Urinary bladder (tissue), 4 donors: ENCODE data around the gene NTNG1. TPM values are rescaled to one million over a fixed set of nuclear protein-coding genes. Genes with fewer than 3 reads are reported as not detected.

Experiments used
- DNase-seq: peaks from one replicate; pipeline ENCODE4 v3.0.0-alpha.2; 2015; ENCODE audit errors: extremely low spot score
- H3K27ac ChIP-seq: one replicate; pipeline ENCODE4 v1.5.1; 2013; ENCODE audit warnings: low read depth, mild to moderate bottlenecking, moderate library complexity
- H3K36me3 ChIP-seq: one replicate; pipeline ENCODE4 v1.6.1; 2013; ENCODE audit warnings: mild to moderate bottlenecking, moderate library complexity; ENCODE audit not compliant: insufficient read depth
- H3K4me1 ChIP-seq: one replicate; pipeline ENCODE4 v1.6.1; 2013; ENCODE audit warnings: mild to moderate bottlenecking, moderate library complexity; ENCODE audit not compliant: insufficient read depth
- H3K4me3 ChIP-seq: one replicate; pipeline ENCODE4 v1.5.1; 2013; ENCODE audit warnings: low read depth, low read length
- WGBS: extraction: QIAGEN DNeasy Blood & Tissue Kit; methylation state at CpG from one replicate; pipeline ENCODE4 v1.1.7; 2013; 5-methylcytosine and 5-hydroxymethylcytosine counted together
- polyA plus RNA-seq: library from polyadenylated mRNA; stranded (reverse); fragments of 200-250 nt; gene quantifications from one replicate; pipeline ENCODE4 v1.2.3, GENCODE V29; 2013
- total RNA-seq: library from RNA; depleted of rRNA; stranded (reverse); fragments of >200 nt; gene quantifications from one replicate; pipeline ENCODE4 v1.2.3, GENCODE V29; 2014
- donor health status: healthy with polysubstance abuse.
- donor health status: healthy.

Gene NTNG1
- total and polyA plus RNA-seq, 2 donors = 12.1 to 24.4 TPM

DNA sequence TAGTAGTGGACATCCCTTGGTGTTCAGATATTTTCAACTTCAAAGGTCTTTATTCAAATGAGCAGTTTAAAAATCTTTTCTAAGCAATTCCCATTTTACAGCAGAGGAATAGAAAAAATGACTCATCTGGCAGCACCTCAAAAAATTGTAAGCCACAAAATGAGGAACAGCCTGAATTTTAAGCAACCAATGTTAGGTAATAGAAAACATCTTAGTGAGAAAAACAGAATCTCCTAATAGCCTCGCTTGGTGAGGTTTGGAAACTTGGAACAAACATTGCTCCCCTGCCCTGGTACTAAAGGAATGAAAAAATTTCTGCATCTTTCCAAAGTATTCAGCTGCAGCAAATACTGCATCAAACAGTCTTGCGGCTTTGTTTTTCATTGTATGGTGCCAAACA is 264.4 kb downstream of the NTNG1 start:
- Histone ChIP-seq H3K4me3 (no peak overlapping the region), H3K36me3 (no peaks in the 10 kb centered on the region), H3K4me1 (peaks cover 2% of the 10 kb centered on the region), H3K27ac (no peak overlapping the region)
- WGBS = 67% methylated on average over 2 of the region's 2 CpGs
- no peak for DNase-seq

DNA sequence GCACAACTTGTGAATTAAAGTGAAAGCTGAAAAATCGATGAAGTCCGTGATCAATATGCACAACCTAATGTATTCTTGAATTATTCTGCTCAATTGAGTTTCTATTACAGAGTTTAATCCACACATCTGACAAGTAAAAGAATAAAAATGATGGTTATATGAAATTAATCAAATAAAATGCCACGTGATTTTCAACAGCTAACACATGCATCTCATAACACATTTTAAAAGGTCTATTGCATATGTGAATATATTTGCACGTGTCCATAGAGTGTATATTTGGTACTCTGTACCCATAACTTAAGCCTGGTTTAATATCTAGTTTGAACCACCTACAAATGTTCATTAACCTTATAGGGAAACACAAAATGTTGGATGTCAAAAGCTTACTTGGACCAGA is 266.2 kb downstream of the NTNG1 start:
- no peaks in the 10 kb centered on the region for H3K36me3 ChIP-seq
- H3K27ac ChIP-seq = no peak overlapping the region
- peaks cover 2% of the 10 kb centered on the region for H3K4me1 ChIP-seq
- WGBS = 96% methylated on average over 4 of the region's 4 CpGs
- H3K4me3 ChIP-seq = no peak overlapping the region
- DNase-seq = no peak

DNA sequence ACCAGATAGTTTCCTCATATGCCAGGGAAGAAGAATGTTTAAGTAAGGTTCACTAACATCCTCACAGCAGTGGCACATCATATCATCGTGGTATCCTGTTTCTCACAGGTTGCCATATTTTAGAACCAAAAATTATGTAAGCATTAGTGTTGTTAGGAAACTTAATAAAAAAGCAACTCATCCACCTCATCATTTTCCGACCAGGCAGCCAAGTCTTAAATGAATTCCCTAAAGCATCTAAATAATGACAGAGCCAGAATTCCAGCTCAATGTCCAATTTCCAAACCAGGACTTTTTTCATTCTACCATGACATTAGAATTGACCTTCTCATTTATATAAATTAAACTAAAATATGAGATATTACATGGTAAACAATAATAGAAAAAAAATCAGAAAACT is 272.7 kb downstream of the NTNG1 start:
- no peaks in the 10 kb centered on the region for H3K36me3 ChIP-seq
- H3K4me3 ChIP-seq = no peak overlapping the region
- H3K27ac ChIP-seq = no peak overlapping the region
- DNase-seq = no peak
- WGBS = 63% methylated on average over 2 of the region's 2 CpGs
- H3K4me1 ChIP-seq = no peaks in the 10 kb centered on the region

DNA sequence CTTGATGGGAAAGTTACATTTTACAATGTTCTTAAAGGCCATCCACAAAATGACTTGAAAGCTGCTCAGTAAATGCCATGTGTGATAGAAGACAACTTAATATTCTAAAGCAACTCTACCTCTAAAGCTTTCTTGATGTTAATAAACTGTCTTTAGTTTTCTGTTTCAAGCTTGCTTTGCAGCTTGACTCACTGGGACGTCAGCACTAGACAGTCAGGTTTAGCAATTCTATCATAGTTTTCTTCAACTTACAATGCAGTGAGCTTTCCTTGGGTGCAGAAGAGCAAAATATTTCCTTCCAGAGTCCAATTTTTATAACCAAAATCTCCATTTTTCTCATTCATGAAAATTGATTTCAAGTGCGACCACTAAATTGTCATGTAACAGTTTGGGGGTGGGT is 273.1 kb downstream of the NTNG1 start:
- WGBS = 86% methylated on average over 2 of the region's 2 CpGs
- Histone ChIP-seq H3K4me1 (no peaks in the 10 kb centered on the region), H3K27ac (no peak overlapping the region), H3K4me3 (no peak overlapping the region), H3K36me3 (no peaks in the 10 kb centered on the region)
- DNase-seq = no peak

DNA sequence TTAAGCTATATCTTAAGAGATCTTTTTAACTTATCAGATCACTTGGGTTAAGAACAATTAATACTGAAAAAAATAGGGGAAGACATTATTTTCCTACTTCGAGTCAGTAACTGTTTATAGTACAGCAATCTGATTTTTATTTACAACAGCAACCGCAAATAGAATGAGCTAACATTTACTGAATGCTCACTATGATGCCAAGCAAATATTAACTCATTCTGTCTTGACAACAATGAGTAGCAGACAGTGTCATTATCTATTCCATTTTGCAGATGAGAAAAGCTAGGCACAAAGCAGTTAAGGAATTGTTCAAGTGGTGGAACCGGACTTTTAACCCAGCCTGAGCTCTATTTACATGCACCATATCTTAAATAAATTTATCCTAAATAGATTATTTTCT is 273.7 kb downstream of the NTNG1 start:
- Histone ChIP-seq H3K4me1 (no peaks in the 10 kb centered on the region), H3K36me3 (no peaks in the 10 kb centered on the region), H3K4me3 (no peak overlapping the region), H3K27ac (no peak overlapping the region)
- DNase-seq = no peak
- 58% methylated on average over 3 of the region's 3 CpGs for WGBS

DNA sequence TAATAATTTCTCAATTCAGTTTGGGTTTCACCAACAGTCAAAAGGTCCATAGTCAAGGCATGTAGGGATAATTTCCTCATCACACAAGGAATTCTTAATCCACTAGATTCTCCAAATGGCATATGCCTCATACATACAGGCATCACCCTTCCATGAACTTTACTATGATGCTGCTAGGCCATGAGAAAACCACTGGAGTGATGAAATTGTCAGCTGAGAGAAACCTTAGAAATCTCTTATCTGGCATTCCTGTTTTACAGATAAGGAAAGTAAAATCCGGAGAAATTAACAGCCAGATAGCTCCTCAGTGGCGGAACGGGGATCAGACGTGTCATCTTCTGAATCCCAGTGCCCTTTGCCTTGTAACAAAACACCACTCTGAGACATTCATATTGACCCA is 274.4 kb downstream of the NTNG1 start:
- no peaks in the 10 kb centered on the region for H3K4me1 ChIP-seq
- no peaks in the 10 kb centered on the region for H3K36me3 ChIP-seq
- DNase-seq = no peak
- 85% methylated on average over 4 of the region's 4 CpGs for WGBS
- no peak overlapping the region for H3K4me3 ChIP-seq
- no peak overlapping the region for H3K27ac ChIP-seq

DNA sequence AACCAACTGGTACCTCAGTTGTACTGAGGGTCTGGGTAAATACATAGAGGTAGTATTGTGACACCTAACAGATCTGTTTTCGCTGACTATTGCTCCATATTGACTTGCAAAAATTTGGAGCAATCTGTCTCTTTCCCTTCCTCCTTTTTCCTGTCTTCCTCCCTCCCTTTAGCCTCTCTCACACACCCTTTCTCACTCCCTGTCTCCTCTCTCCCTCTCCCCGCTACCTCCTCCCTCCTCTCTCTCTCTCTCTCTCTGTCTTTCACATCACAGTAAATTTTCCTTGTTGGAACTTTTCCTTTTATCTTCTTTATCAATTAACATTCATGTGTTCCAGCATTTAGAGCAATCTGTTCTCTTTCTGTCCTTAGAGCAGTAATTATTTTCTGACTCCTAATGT is 278.2 kb downstream of the NTNG1 start:
- DNase-seq = no peak
- WGBS = 88% methylated on average over 2 of the region's 2 CpGs
- Histone ChIP-seq H3K4me3 (no peak overlapping the region), H3K27ac (no peak overlapping the region), H3K4me1 (no peaks in the 10 kb centered on the region), H3K36me3 (no peaks in the 10 kb centered on the region)

DNA sequence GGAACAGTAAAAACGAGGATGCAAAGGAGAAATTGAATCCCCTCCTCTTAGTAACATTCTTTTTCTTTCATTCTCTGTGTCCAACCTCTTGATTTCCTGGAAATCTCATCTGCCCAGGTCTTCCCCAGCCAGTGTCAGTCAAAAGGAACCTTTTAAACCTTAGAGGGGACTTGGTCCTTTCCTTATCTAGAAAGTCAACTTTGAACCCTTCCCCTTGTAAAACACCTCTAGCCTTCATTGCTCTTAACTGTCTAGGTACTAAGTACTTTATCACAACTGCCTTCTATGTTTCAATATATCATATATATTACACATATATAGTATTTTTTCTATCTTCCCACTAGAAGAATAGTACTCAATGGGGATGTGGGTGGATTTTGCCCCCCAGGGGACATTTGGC is 282.1 kb downstream of the NTNG1 start:
- WGBS = 84% methylated on average over 1 of the region's 1 CpG
- Histone ChIP-seq H3K4me1 (no peaks in the 10 kb centered on the region), H3K36me3 (no peaks in the 10 kb centered on the region), H3K27ac (no peak overlapping the region), H3K4me3 (no peak overlapping the region)
- no peak for DNase-seq

DNA sequence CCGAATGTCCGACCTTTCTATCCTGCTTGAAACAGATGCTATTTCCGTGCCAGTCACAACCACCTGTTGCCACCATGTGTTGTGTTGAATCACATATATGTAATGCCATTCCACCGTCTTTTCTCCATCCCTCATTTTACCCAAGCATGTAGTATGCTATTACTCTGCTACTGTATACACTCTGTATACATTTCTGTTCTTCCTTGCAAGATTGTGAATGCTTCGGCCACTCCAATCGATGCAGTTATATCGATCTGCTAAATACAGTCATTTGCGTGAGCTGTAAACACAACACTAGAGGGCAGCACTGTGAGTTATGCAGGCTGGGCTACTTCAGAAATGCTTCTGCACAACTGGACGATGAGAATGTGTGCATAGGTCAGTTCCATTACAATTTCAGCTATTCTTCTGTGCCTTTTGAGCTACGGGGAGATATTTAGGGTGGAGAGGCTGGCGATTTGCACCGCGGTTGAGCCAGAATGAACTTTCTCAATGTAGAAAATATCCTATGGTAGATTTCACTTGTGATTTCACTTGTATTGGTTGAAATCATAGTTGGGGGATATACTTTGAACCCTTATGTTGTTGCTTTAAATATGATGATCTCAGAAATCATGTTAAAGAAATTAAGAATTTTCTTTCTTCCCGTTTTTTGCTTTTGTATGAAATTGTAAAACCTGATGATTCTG is 289.8 kb downstream of the NTNG1 start:
- Histone ChIP-seq H3K27ac (no peak overlapping the region), H3K4me1 (no peaks in the 10 kb centered on the region), H3K36me3 (no peaks in the 10 kb centered on the region), H3K4me3 (no peak overlapping the region)
- 79% methylated on average over 14 of the region's 14 CpGs for WGBS
- DNase-seq = no peak

DNA sequence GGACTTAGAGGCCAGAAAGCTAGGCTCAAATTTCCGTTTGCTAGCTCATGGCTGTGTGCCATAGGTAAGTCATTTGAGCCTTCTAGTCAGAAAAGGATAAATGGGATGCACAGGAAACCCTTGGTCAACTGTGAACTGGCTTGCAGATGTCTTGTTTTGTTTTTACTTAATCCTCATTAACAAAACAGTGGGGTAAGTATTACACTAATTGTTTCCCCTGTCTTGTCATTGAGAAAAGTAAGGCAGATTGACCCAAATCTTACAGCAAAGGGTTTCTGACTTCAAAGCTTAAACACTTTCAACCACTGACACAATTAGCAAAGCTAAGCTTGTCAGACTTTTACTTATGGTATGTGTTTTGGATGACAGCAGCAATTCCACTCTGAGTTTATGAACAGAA is 291.3 kb downstream of the NTNG1 start:
- H3K36me3 ChIP-seq = no peaks in the 10 kb centered on the region
- DNase-seq = no peak
- H3K27ac ChIP-seq = no peak overlapping the region
- H3K4me1 ChIP-seq = no peaks in the 10 kb centered on the region
- H3K4me3 ChIP-seq = no peak overlapping the region
- 60% methylated on average over 1 of the region's 1 CpG for whole genome bisulfite sequencing

DNA sequence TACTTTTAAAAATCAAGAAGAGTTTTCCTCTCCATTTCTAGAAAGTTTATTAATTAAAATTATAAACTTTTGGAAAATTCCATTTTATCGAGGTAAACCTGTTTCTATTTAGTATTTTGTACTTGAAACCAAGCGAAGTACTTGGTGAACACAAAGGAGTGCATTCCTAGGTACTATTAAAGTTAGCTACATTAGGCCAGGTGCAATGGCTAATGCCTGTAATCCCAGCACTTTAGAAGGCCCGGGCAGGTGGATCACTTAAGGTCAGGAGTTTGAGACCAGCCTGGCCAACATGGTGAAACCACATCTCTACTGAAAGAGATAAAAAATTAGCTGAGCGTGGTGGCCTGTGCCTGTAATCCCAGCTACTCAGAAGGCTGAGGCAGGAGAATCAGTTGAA is 292.2 kb downstream of the NTNG1 start:
- WGBS = 93% methylated on average over 4 of the region's 4 CpGs
- Histone ChIP-seq H3K36me3 (no peaks in the 10 kb centered on the region), H3K4me3 (no peak overlapping the region), H3K4me1 (no peaks in the 10 kb centered on the region), H3K27ac (no peak overlapping the region)
- DNase-seq = no peak

DNA sequence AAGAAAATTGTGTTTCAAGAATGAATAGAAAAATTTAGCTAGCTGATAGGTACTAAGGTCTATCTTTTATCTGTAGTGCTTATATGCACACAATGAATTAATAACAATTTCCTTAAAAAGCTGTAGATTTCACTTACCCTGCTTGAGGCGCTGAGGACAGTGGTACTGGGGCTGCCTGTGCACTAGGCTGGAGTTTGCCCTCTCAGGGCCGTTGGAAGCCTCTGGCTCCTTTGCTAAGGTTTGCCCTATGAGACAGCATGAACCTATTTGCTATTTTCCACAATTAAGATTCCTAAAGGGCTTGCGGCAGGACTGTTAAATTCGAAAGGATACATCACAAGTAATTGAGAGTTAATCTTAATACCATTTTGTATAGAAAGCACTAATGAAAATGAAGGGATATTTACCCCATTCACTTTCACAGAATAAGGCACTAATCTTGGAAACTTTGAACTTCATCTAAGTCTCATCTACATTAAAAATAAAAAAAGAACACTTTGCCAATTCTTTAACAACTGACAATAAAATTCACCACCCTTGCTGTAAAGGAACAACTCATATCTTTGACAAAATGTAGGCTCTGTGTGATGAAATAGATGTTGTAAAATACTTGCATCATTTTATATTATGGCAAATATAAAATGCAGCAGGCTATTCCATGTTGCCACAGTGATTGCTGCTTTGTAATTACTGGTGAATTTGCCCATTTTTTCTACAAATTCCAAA is 293.0 kb downstream of the NTNG1 start:
- H3K36me3 ChIP-seq = no peaks in the 10 kb centered on the region
- no peak for DNase-seq
- no peaks in the 10 kb centered on the region for H3K4me1 ChIP-seq
- H3K27ac ChIP-seq = no peak overlapping the region
- H3K4me3 ChIP-seq = no peak overlapping the region
- WGBS = 66% methylated on average over 4 of the region's 4 CpGs

DNA sequence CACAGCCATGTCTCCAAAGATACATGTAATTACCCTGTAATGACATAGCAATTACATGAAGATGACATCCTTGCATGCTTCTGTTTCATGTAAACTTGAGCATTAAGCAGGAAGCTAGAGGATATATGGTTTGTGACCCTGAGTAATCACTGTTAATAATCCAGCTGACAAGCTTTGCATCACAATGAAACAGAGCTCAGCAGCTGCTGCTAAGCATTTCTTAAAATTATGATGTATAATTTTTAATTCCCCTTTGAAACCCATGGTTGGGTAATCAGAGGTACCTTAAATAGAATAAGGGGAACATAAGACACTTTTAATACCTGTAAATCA is 293.5 kb downstream of the NTNG1 start:
- Histone ChIP-seq H3K4me1 (no peaks in the 10 kb centered on the region), H3K4me3 (no peak overlapping the region), H3K27ac (no peak overlapping the region), H3K36me3 (no peaks in the 10 kb centered on the region)
- no peak for DNase-seq

DNA sequence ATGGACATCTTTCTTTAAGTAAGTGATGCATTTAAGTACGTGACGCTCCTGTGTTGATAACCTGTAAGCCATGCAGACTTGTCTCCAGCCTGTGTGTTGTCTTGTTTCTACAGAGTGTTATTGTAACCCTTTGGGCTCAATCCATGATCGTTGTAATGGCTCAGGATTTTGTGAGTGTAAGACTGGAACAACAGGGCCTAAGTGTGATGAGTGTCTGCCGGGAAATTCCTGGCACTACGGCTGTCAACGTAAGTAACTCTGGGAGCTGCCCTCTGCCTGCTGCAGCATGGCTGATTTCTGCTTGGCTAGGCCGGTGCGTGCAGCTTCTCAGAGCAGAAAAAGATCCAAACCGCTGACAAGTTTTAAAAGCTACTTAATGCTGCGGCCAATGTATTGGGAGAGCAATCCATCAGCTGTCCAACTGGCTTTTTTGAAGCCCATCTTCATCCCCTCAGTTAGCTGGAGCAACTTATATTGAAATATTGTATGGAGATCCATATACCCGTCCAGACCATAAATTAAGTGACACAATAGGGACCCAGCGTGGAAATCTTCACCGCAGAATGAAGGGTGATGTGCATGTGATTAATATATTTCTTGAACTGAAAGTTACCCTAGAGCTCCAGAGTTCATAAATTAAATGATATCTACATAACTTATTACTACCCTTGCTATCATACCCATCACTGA is 295.9 kb downstream of the NTNG1 start:
- Histone ChIP-seq H3K36me3 (no peaks in the 10 kb centered on the region), H3K4me3 (no peak overlapping the region), H3K27ac (no peak overlapping the region), H3K4me1 (no peaks in the 10 kb centered on the region)
- DNase-seq = no peak
- 87% methylated on average over 13 of the region's 13 CpGs for whole genome bisulfite sequencing
